ENCODE measurements around the gene ASCC1.

DNA sequence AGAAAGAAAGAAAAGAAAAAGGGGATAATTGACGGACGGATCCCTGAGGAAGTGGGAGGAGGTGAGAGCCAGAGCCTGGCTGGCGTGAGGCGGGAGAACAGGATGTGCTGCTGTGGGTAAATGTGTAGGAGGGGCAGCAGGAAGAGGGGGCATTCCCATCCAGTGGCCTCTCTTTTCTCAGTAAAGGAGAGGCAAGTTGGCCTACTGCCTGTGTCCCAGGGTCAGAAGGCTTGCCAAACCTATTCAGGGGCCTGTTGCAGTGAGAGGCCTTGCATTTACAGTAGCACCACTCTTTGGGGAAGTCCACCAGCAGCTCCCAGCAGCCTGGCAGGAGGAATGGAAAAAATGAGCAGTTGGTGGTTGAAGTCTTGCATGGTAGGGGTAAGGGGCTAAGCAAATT, 26.6 kb upstream of the ASCC1 start:
- TF ChIP-seq CTCF (conservative IDR thresholded peaks at IDR 0.05 in 1 of 2, IDR thresholded peaks at IDR 0.05 in 1 of 2; ENCODE audit: extremely low read depth in 1 of 2, insufficient read depth in 1 of 2, low read depth in 1 of 2, low read length in 2 of 2) (no peak), EZH2 (IDR thresholded peaks at IDR 0.05; ENCODE audit: borderline replicate concordance, low read length) (no peak)

Measured in mammary epithelial cell (primary cell).